Adipocyte (in vitro differentiated cells): ENCODE measurements around the gene DPPA4.

Experiments used
- DNase-seq: peaks from one replicate; pipeline ENCODE4 v3.0.0-alpha.2; 2015; ENCODE audit warnings: low read depth
- H3K27me3 ChIP-seq: replicated peaks from 2 replicates; pipeline ENCODE4 v1.7.0; 2013; ENCODE audit warnings: mild to moderate bottlenecking, low read length, moderate library complexity; ENCODE audit not compliant: control insufficient read depth, insufficient read depth
- H3K36me3 ChIP-seq: 2 replicates; pipeline ENCODE4 v1.7.0; 2013; ENCODE audit warnings: low read length, mild to moderate bottlenecking, moderate library complexity; ENCODE audit not compliant: control insufficient read depth, insufficient read depth, severe bottlenecking
- H3K4me1 ChIP-seq: 2 replicates; pipeline ENCODE4 v1.7.0; 2013; ENCODE audit warnings: mild to moderate bottlenecking, low read length, moderate library complexity; ENCODE audit not compliant: control insufficient read depth, insufficient read depth
- H3K4me3 ChIP-seq: 2 replicates; pipeline ENCODE4 v1.7.0; 2013; ENCODE audit warnings: mild to moderate bottlenecking, low read length, moderate library complexity
- H3K9ac ChIP-seq: 2 replicates; pipeline ENCODE4 v1.7.0; 2013; ENCODE audit warnings: mild to moderate bottlenecking, low read length, moderate library complexity
- H3K9me3 ChIP-seq: 2 replicates; pipeline ENCODE4 v1.7.0; 2013; ENCODE audit warnings: mild to moderate bottlenecking, low read length, moderate library complexity; ENCODE audit not compliant: control insufficient read depth

Gene DPPA4

DNA sequence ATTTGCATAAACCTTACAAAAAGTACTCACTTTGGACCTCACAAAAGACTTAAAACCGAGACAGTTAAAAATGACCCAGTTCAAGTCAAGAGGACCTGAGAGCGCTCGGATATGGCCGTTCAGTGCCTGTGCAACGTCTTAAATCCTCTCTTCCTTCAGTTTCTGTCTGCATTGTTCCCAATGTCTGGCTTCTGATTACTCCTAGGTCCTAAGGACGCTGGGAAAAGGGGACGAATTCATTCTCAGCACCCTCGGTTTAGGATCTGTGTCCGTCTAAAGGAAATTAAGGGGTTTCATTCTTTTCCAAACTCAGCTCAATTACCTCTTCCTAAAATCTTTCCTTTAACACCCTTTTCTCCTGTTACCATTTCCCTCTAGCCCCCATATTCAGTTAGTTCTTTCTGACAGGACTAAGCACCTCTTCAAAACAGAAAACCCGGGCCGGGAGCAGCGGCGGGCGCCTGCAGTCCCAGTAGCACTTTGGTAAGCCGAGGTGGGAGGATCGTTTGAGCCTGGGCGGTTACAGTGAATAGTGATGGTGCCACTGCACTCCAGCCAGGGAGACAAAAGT is 970 bp downstream of the DPPA4 start:
- Histone ChIP-seq H3K36me3 (no peaks in the 10 kb centered on the region), H3K9me3 (no peaks in the 10 kb centered on the region), H3K27me3 (no peaks in the 10 kb centered on the region), H3K4me3 (peak overlapping the region; percentile 78), H3K4me1 (no peaks in the 10 kb centered on the region), H3K9ac (peak overlapping the region; percentile 44)
- DNase-seq, result peak; percentile 27

GRCh38 chr3:109334572-109334971 is 2.8 kb downstream of the DPPA4 start:
- Histone ChIP-seq H3K27me3 (no peaks in the 10 kb centered on the region), H3K4me3 (no peak overlapping the region), H3K36me3 (no peaks in the 10 kb centered on the region), H3K9ac (no peak overlapping the region), H3K9me3 (no peaks in the 10 kb centered on the region), H3K4me1 (no peaks in the 10 kb centered on the region)
- no peak for DNase-seq

DNA sequence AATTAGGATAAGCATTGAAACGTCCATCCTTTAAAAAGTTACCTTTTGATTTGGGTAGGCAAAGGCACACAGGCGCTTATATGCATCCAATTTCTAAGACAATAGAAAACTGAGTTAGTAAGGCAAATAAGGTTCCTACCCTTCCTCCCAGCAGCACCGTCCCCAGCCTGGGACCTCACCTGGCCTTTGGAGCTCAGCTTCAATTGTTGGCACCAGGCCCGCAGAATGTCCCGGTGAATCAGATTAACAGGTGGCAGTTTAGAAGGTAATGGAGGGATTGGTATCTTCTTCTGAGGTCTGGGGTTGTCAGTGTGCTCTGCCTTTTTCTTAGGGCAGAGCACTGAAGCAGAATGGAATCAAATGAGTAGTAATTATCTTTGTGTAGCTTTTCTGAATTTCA is 5.7 kb downstream of the DPPA4 start:
- H3K4me1 ChIP-seq, result no peaks in the 10 kb centered on the region
- no peaks in the 10 kb centered on the region for H3K27me3 ChIP-seq
- DNase-seq, result no peak
- no peaks in the 10 kb centered on the region for H3K36me3 ChIP-seq
- H3K9me3 ChIP-seq, result no peaks in the 10 kb centered on the region
- H3K4me3 ChIP-seq, result no peak overlapping the region
- H3K9ac ChIP-seq, result no peak overlapping the region

DNA sequence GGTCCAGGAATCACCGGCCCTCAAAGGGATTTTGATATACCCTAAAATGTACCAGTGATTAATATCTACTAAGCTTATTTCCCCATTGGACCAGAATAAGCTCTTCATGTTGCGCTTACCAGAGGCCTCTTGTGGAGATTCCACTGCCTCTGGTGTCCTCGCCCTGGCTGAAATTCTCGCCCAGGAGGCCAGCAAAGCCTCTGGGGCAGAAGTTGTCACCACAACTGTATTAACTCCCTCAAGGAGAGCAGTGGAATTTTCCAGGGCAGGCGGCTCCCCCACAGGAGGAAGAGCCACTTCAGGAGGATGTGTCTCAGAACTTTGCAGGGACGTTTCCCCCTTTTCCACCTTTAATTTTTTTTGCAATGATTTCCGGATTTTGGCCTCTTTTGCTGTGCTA is 6.9 kb downstream of the DPPA4 start:
- Histone ChIP-seq H3K4me3 (no peak overlapping the region), H3K4me1 (no peaks in the 10 kb centered on the region), H3K9me3 (no peaks in the 10 kb centered on the region), H3K9ac (no peak overlapping the region), H3K36me3 (no peaks in the 10 kb centered on the region), H3K27me3 (no peaks in the 10 kb centered on the region)
- no peak for DNase-seq

GRCh38 chr3:109328202-109328601 is 9.1 kb downstream of the DPPA4 start:
- Histone ChIP-seq H3K4me3 (no peak overlapping the region), H3K4me1 (no peaks in the 10 kb centered on the region), H3K9ac (no peak overlapping the region), H3K36me3 (no peaks in the 10 kb centered on the region), H3K27me3 (no peaks in the 10 kb centered on the region), H3K9me3 (no peaks in the 10 kb centered on the region)
- DNase-seq, result no peak

- H3K27me3 ChIP-seq, result no peaks in the 10 kb centered on the region
- no peaks in the 10 kb centered on the region for H3K9me3 ChIP-seq
- H3K4me3 ChIP-seq, result no peak overlapping the region
- no peaks in the 10 kb centered on the region for H3K4me1 ChIP-seq
- H3K36me3 ChIP-seq, result no peaks in the 10 kb centered on the region
- no peak for DNase-seq
- no peak overlapping the region for H3K9ac ChIP-seq
Measured at GRCh38 chr3:109325657-109326056, 11.7 kb downstream of the DPPA4 start.

- Histone ChIP-seq H3K36me3 (no peaks in the 10 kb centered on the region), H3K9ac (no peak overlapping the region), H3K27me3 (no peaks in the 10 kb centered on the region), H3K9me3 (no peaks in the 10 kb centered on the region), H3K4me1 (no peaks in the 10 kb centered on the region), H3K4me3 (no peak overlapping the region)
- DNase-seq, result no peak
Measured at GRCh38 chr3:109325109-109325508, 12.2 kb downstream of the DPPA4 start.

GRCh38 chr3:109316162-109316730 is 21.1 kb downstream of the DPPA4 start, which contains the start of gene DPPA2:
Gene DPPA2, minus strand, starts transcription at chr3:109316517. Its CDS starts 1,975 bp downstream, at chr3:109314542.
- no peak for DNase-seq
- Histone ChIP-seq H3K4me1 (no peaks in the 10 kb centered on the region), H3K27me3 (no peaks in the 10 kb centered on the region), H3K9me3 (no peaks in the 10 kb centered on the region), H3K4me3 (no peak within 1 kb of the TSS), H3K9ac (no peak within 1 kb of the TSS), H3K36me3 (no peaks in the 10 kb centered on the region)

GRCh38 chr3:109313061-109313460 is 24.3 kb downstream of the DPPA4 start:
- Histone ChIP-seq H3K36me3 (no peaks in the 10 kb centered on the region), H3K4me3 (no peak overlapping the region), H3K9me3 (no peaks in the 10 kb centered on the region), H3K4me1 (no peaks in the 10 kb centered on the region), H3K27me3 (no peaks in the 10 kb centered on the region), H3K9ac (no peak overlapping the region)
- no peak for DNase-seq

- no peaks in the 10 kb centered on the region for H3K4me1 ChIP-seq
- H3K9ac ChIP-seq, result no peak overlapping the region
- H3K36me3 ChIP-seq, result no peaks in the 10 kb centered on the region
- no peak for DNase-seq
- H3K9me3 ChIP-seq, result no peaks in the 10 kb centered on the region
- no peak overlapping the region for H3K4me3 ChIP-seq
- H3K27me3 ChIP-seq, result no peaks in the 10 kb centered on the region
Measured at GRCh38 chr3:109297496-109297895, 39.9 kb downstream of the DPPA4 start.

DNA sequence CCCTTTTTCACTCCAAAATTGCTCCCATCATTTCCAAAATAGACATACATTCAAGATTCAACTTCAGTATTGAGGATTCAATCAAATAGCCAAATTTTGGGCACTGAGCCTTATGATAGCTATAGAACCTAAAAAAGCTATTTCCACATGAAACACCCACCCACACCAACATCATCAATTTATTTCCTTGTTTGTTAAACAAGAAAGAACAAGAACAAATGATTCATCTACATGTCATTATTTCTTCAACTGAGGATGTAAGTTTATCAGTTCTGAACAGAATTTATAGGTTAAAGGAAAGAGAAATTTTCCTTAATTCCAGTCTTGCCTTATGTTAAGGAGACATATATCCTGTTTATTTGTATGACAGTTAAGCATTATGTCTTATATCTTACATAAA is 53.3 kb downstream of the DPPA4 start:
- Histone ChIP-seq H3K4me3 (no peak overlapping the region), H3K27me3 (peaks cover 2% of the 10 kb centered on the region), H3K9ac (no peak overlapping the region), H3K36me3 (no peaks in the 10 kb centered on the region), H3K9me3 (no peaks in the 10 kb centered on the region), H3K4me1 (no peaks in the 10 kb centered on the region)
- DNase-seq, result no peak

DNA sequence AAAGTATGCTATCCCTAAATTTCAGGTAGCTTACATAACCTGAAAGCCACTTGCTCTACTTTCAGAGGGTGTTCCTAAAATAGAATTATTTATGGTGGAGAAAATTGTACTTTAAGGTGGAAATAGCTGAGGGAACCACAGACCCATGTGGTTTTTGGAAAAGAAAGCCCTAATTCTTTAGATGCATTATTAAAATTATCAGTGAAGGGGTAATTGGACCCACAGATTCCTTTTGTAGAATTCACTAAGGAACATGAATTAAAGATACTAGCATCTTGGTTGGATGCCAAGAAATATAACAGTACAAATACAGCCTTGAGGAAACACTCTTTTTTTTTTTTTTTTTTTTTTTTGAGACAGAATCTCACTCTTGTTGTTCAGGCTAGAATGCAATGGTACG is 58.8 kb downstream of the DPPA4 start:
- Histone ChIP-seq H3K4me3 (no peak overlapping the region), H3K9me3 (no peaks in the 10 kb centered on the region), H3K36me3 (no peaks in the 10 kb centered on the region), H3K27me3 (peaks cover 4% of the 10 kb centered on the region), H3K4me1 (no peaks in the 10 kb centered on the region), H3K9ac (no peak overlapping the region)
- no peak for DNase-seq
